ENCODE results near the gene PRPS1L1.

DNA sequence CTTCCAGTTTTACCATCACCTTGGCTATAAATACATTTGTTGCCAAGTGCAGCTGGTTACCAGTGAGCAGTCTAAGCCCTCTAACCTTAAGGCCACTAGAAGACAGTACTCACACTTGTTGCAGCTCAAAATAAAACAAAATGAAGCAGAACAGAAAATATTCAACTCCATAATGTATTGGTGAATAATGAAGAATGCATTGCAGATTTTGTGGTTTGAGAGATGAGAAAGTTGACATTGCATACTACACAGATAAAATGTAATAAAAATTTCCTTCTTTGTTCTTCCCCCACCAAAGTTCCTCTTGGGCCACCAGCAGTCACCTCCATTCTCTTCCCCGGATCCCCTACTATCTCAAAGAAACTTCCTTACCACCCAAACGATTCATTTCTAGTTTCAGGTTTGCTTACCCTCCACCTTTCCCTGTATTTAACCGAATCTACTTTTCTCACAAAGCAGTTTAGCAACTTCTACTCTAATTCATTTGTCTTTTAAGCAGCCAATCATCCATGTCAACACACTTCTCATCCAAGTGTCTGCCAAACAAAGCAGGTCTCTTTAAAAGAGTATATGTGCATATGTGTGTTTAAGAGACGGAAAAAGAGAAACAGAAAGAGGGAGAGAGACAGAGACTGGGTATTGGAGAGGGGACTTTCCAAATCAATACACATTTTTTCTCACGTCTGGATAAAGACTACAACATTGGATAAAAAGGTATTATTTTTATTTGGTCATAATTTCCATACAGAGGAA lies 35.7 kb upstream of the PRPS1L1 start:
- TF ChIP-seq CTCF (conservative IDR thresholded peaks at IDR 0.05 in 1 of 2, IDR thresholded peaks at IDR 0.05 in 1 of 2; ENCODE audit: extremely low read depth in 1 of 2, insufficient read depth in 1 of 2, low read depth in 1 of 2, low read length in 2 of 2) (no peak), EZH2 (IDR thresholded peaks at IDR 0.05; ENCODE audit: borderline replicate concordance, low read length) (no peak)
